D721Med (cell line): ENCODE results near the gene MRPL3.

Experiments
- DNase-seq: peaks from one replicate; pipeline ENCODE4 v3.0.0; 2011; ENCODE audit warnings: low spot score; ENCODE audit not compliant: insufficient read length
- FAIRE-seq: peaks from 2 replicates; lab custom pipeline; 2011; peaks lifted over from hg19 to GRCh38; lab: Jason Lieb, UNC
- TF ChIP-seq, protein P1 (sequence below): IDR thresholded peaks from 2 replicates; pipeline ENCODE4 v1.5.1; 2012; ENCODE audit warnings: mild to moderate bottlenecking, control low read depth; ENCODE audit not compliant: insufficient read depth; ENCODE audit errors: missing control alignments

MRPL3 gene

DNA sequence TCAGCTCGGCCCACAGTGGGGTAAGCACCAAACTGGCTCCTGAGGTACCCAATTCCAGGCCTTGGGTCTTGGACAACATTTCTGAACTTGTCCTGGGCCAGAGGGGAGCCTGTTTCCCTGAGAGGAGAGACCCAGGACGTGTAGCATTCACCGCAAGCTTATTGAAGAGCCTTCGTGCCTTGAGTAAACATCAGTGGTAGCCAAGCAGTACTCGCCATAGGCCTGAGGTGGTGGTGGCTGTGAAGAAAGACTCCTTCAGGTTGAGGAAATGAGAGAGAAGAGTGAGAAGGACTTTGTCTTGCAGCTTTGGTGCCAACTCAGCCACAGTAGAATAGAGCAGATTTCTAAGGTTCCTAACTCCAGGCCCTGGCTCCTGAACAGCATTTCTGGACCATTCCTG lies 71.0 kb downstream of the MRPL3 start:
- FAIRE-seq (no peak), DNase-seq (no peak)
- TF ChIP-seq, protein P1, sequence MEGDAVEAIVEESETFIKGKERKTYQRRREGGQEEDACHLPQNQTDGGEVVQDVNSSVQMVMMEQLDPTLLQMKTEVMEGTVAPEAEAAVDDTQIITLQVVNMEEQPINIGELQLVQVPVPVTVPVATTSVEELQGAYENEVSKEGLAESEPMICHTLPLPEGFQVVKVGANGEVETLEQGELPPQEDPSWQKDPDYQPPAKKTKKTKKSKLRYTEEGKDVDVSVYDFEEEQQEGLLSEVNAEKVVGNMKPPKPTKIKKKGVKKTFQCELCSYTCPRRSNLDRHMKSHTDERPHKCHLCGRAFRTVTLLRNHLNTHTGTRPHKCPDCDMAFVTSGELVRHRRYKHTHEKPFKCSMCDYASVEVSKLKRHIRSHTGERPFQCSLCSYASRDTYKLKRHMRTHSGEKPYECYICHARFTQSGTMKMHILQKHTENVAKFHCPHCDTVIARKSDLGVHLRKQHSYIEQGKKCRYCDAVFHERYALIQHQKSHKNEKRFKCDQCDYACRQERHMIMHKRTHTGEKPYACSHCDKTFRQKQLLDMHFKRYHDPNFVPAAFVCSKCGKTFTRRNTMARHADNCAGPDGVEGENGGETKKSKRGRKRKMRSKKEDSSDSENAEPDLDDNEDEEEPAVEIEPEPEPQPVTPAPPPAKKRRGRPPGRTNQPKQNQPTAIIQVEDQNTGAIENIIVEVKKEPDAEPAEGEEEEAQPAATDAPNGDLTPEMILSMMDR = no peak

DNA sequence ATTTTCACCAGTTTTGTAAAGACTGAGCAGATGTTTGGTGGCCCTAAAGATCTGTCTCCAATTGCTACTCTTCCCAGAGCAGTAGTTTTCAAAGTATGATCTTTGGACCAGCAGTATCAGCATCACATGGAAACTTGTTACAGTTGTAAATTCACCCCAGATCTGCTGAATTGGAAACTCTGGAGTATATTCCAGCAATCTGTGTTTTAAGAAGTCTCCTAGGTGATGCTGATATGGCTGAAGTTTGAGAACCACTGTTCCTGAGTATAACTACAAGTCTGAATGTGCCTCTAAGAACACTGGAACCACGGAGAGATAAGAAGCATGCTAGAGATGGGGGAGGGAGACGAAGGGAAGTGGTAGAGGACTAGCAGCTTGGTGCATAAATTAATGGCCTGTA lies 75.5 kb downstream of the MRPL3 start:
- DNase-seq (no peak), FAIRE-seq (no peak)
- TF ChIP-seq, protein P1 = no peak

DNA sequence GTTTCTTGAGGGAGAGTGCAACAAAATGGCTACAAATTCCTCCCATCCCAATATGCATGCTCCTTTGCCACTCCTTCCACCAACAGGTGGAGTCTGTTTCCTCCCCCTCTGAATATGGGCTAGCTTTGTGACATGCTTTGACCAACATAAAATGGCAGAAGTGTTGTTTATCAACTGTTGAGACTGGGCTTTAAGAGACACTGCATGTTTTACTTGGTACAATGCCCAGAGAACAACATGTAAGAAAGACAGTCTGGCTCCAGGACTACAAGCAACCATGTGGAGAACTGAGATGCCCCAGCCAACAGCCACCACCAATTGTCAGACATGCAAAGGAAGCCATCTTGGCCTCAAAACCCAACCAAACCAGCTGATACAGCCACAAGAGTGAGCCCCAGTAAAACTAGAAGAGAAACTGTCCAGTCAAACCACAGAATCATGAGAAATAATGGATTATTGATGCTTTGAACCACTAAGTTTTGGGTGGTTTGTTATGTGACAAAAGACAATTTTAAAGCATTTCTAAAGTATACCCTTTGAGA lies 80.7 kb downstream of the MRPL3 start:
- DNase-seq (no peak), FAIRE-seq (no peak)
- TF ChIP-seq, protein P1 = no peak

DNA sequence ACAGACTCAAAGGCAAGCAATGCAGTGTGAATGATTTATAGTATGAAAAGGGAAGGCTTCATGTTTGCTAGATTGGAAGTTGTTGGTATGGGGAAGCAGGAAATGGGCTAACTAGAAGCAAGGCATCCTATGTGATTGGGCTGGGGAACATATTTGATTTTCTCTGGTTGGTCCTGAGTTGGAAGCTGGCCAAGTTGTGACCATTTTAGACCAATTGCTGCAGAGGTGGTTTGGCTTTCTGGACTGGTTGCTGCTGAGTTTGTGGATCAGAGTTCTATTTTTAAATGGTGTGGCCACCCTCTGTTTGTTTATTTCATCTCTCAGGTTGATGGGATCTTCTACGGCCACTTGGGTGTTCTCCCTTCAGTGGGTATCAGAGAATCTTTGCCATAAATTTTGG lies 81.5 kb downstream of the MRPL3 start:
- DNase-seq (no peak), FAIRE-seq (no peak)
- TF ChIP-seq, protein P1 = no peak

DNA sequence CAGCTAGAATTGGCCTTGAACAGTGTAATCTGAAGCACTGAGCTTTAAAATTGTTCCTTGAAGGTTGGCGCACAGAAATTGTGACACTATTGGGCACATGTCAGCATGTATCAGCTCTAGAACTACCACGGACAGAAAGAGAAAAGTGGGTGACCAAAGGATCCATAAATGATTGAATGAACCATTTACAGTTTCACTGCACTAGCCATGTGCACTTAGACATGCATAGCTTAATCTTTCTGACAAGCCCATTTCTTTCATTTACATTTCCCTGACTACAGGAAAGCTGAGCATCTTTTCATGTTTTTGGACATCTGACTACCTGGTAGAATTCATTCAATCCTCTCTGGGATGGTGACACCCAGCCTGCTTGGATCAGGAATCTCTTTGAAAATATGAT lies 85.0 kb downstream of the MRPL3 start:
- no peak for DNase-seq
- TF ChIP-seq, protein P1 = no peak
- FAIRE-seq = no peak
